H9 (cell line): Measurements from ENCODE around the gene ARSG. TPM values are rescaled to one million over a fixed set of nuclear protein-coding genes. Genes with fewer than 3 reads are reported as not detected.

Source experiments
- DNase-seq: peaks from one replicate; pipeline ENCODE4 v3.0.0-alpha.2; 2017
- H2AFZ ChIP-seq: one replicate; pipeline ENCODE4 v1.6.1; 2013; ENCODE audit warnings: mild to moderate bottlenecking, low read length, control low read depth, moderate library complexity
- H2AK5ac ChIP-seq: 2 replicates; pipeline ENCODE4 v1.6.1; 2013; ENCODE audit warnings: low read length, control low read depth, mixed read lengths; ENCODE audit not compliant: insufficient read length
- H2BK120ac ChIP-seq: one replicate; pipeline ENCODE4 v1.6.1; 2013; ENCODE audit warnings: low read depth, mild to moderate bottlenecking, low read length, control low read depth, inconsistent platforms; ENCODE audit not compliant: poor library complexity, severe bottlenecking
- H2BK12ac ChIP-seq: 2 replicates; pipeline ENCODE4 v1.6.1; 2013; ENCODE audit warnings: low read length, control low read depth, mixed read lengths, low read depth; ENCODE audit not compliant: insufficient read length
- H2BK15ac ChIP-seq: 2 replicates; pipeline ENCODE4 v1.6.1; 2013; ENCODE audit warnings: low read depth, low read length, control low read depth
- H2BK20ac ChIP-seq: one replicate; pipeline ENCODE4 v1.6.1; 2013; ENCODE audit warnings: low read depth, mild to moderate bottlenecking, low read length, control low read depth, inconsistent platforms; ENCODE audit not compliant: poor library complexity, severe bottlenecking
- H2BK5ac ChIP-seq: 2 replicates; pipeline ENCODE4 v1.6.1; 2013; ENCODE audit warnings: low read length, control low read depth, mixed read lengths; ENCODE audit not compliant: insufficient read length
- H3K14ac ChIP-seq: 2 replicates; pipeline ENCODE4 v1.6.1; 2013; ENCODE audit warnings: low read length, control low read depth; ENCODE audit not compliant: insufficient read depth
- H3K18ac ChIP-seq: 2 replicates; pipeline ENCODE4 v1.6.1; 2013; ENCODE audit warnings: low read depth, mild to moderate bottlenecking, mixed read lengths, low read length, control low read depth; ENCODE audit not compliant: insufficient read length
- H3K23ac ChIP-seq: 2 replicates; pipeline ENCODE4 v1.6.1; 2013; ENCODE audit warnings: low read length, control low read depth, mixed read lengths, low read depth; ENCODE audit not compliant: insufficient read length
- H3K23me2 ChIP-seq: 2 replicates; pipeline ENCODE4 v1.6.1; 2013; ENCODE audit warnings: low read depth, mild to moderate bottlenecking, mixed read lengths, low read length, control low read depth; ENCODE audit not compliant: insufficient read length, poor library complexity, severe bottlenecking
- H3K27ac ChIP-seq: 2 replicates; pipeline ENCODE4 v1.5.1; 2013; ENCODE audit warnings: low read length, control low read depth, mixed read lengths, low read depth; ENCODE audit not compliant: insufficient read length
- H3K27me3 ChIP-seq: 2 replicates; pipeline ENCODE4 v1.6.1; 2013; ENCODE audit warnings: low read length, control low read depth, inconsistent platforms; ENCODE audit not compliant: insufficient read depth
- H3K4ac ChIP-seq: 2 replicates; pipeline ENCODE4 v1.6.1; 2013; ENCODE audit warnings: low read depth, mild to moderate bottlenecking, control low read depth, inconsistent platforms, low read length, moderate library complexity
- H3K4me1 ChIP-seq: 2 replicates; pipeline ENCODE4 v1.6.1; 2013; ENCODE audit warnings: low read length, control low read depth, inconsistent platforms; ENCODE audit not compliant: insufficient read depth
- H3K4me2 ChIP-seq: 2 replicates; pipeline ENCODE4 v1.6.1; 2013; ENCODE audit warnings: low read length, control low read depth, mixed read lengths; ENCODE audit not compliant: insufficient read length, insufficient read depth
- H3K56ac ChIP-seq: 2 replicates; pipeline ENCODE4 v1.6.1; 2013; ENCODE audit warnings: low read depth, mild to moderate bottlenecking, mixed read lengths, low read length, control low read depth; ENCODE audit not compliant: insufficient read length
- H3K79me1 ChIP-seq: 2 replicates; pipeline ENCODE4 v1.6.1; 2013; ENCODE audit warnings: low read depth, mild to moderate bottlenecking, moderate library complexity, low read length, control low read depth, inconsistent platforms; ENCODE audit not compliant: insufficient read depth, poor library complexity, severe bottlenecking
- H3K79me2 ChIP-seq: 2 replicates; pipeline ENCODE4 v1.6.1; 2013; ENCODE audit warnings: low read length, control low read depth, inconsistent platforms; ENCODE audit not compliant: insufficient read depth
- H3K9ac ChIP-seq: 2 replicates; pipeline ENCODE4 v1.6.1; 2013; ENCODE audit warnings: low read length, control low read depth, mixed read lengths; ENCODE audit not compliant: insufficient read length; ENCODE audit errors: extremely low read depth
- H3K9me3 ChIP-seq: one replicate; pipeline ENCODE4 v1.6.1; 2013; ENCODE audit warnings: low read depth, low read length, inconsistent platforms; ENCODE audit not compliant: control insufficient read depth
- H3T11ph ChIP-seq: one replicate; pipeline ENCODE4 v1.6.1; 2013; ENCODE audit warnings: mild to moderate bottlenecking, low read length, control low read depth, inconsistent platforms
- H4K20me1 ChIP-seq: one replicate; pipeline ENCODE4 v1.6.1; 2013; ENCODE audit not compliant: control insufficient read depth, insufficient read length, insufficient read depth
- H4K5ac ChIP-seq: 2 replicates; pipeline ENCODE4 v1.6.1; 2013; ENCODE audit warnings: low read depth, mild to moderate bottlenecking, mixed read lengths, low read length, control low read depth; ENCODE audit not compliant: insufficient read length
- H4K8ac ChIP-seq: replicated peaks from 2 replicates; pipeline ENCODE4 v1.6.1; 2013; ENCODE audit warnings: low read length, control low read depth, mixed read lengths, low read depth; ENCODE audit not compliant: insufficient read length
- H4K91ac ChIP-seq: 2 replicates; pipeline ENCODE4 v1.6.1; 2013; ENCODE audit warnings: low read depth, mild to moderate bottlenecking, moderate library complexity, mixed read lengths, low read length, control low read depth; ENCODE audit not compliant: insufficient read length
- H3K27ac Mint-ChIP-seq, 3 experiments: 2 replicates in 2 of 3; 3 replicates in 1 of 3; pipeline ENCODE4 v1.8.0; 2020 to 2021; ENCODE audit warnings: mixed read lengths in 3 of 3, mild to moderate bottlenecking in 1 of 3, moderate library complexity in 1 of 3
- H3K27me3 Mint-ChIP-seq: 2 replicates; pipeline ENCODE4 v1.8.0; 2021; ENCODE audit warnings: low read depth, mild to moderate bottlenecking, moderate library complexity, mixed read lengths
- H3K36me3 Mint-ChIP-seq, 3 experiments: 2 replicates in 2 of 3; 3 replicates in 1 of 3; pipeline ENCODE4 v1.8.0; 2020 to 2021; ENCODE audit warnings: low read depth in 3 of 3, mixed read lengths in 3 of 3; ENCODE audit not compliant: insufficient read depth in 1 of 3
- H3K4me1 Mint-ChIP-seq, 2 experiments: 2 replicates each; pipeline ENCODE4 v1.8.0; 2020; ENCODE audit warnings: mixed read lengths in 2 of 2
- H3K4me3 Mint-ChIP-seq, 2 experiments: 2 replicates in 1 of 2; 3 replicates in 1 of 2; pipeline ENCODE4 v1.8.0; 2020 to 2021; ENCODE audit warnings: mild to moderate bottlenecking in 2 of 2, mixed read lengths in 2 of 2, moderate library complexity in 1 of 2
- H3K9me3 Mint-ChIP-seq, 2 experiments: 2 replicates in 1 of 2; 3 replicates in 1 of 2; pipeline ENCODE4 v1.8.0; 2020; ENCODE audit warnings: mild to moderate bottlenecking in 2 of 2, mixed read lengths in 2 of 2, moderate library complexity in 1 of 2
- CTCF ChIP-seq: fragments of 200-600 bp; sonication (generic); conservative IDR thresholded peaks from 3 replicates; pipeline ENCODE4 v1.8.0; 2021; ENCODE audit warnings: antibody characterized with exemption, mild to moderate bottlenecking
- whole genome bisulfite sequencing: extraction: QIAGEN DNeasy Blood & Tissue Kit; methylation state at CpG from one replicate; pipeline ENCODE4 v1.1.7; 2013; ENCODE audit warnings: missing lambda C conversion rate, low lambda C conversion rate, mixed read lengths; ENCODE audit not compliant: insufficient read length; ENCODE audit errors: extremely low coverage; 5-methylcytosine and 5-hydroxymethylcytosine counted together
- total RNA-seq: library from RNA; stranded (reverse); gene quantifications from 2 replicates; pipeline ENCODE4 v1.2.1, GENCODE V29; 2021

The ARSG gene
- total RNA-seq, 1 experiment from 2014 or later, result 3.6 TPM

GRCh38 chr17:68387435-68388218, 96.3 kb downstream of the ARSG start:
- H3K36me3 Mint-ChIP-seq, result no peaks in the 10 kb centered on the region
- no peak overlapping the region for H3K14ac ChIP-seq
- H3K79me1 ChIP-seq, result no peaks in the 10 kb centered on the region
- H4K8ac ChIP-seq, result no peak overlapping the region
- no peak overlapping the region for H3K4me2 ChIP-seq
- H3K27me3 ChIP-seq, result no peaks in the 10 kb centered on the region
- H3K18ac ChIP-seq, result no peak overlapping the region
- no peak overlapping the region for H2BK120ac ChIP-seq
- no peak overlapping the region for H2BK20ac ChIP-seq
- peaks cover 3 to 6% of the 10 kb centered on the region in 2 experiments; a peak in 3 of 4 replicates for H3K4me1 Mint-ChIP-seq
- H3T11ph ChIP-seq, result no peak overlapping the region
- no peaks in the 10 kb centered on the region for H4K20me1 ChIP-seq
- H2AFZ ChIP-seq, result no peak overlapping the region
- no peak overlapping the region for H2BK15ac ChIP-seq
- H3K27me3 Mint-ChIP-seq, result peaks cover 4% of the 10 kb centered on the region; the same call in 1 of the 2 replicates
- no CpG with 5 or more reads among the region's 6 CpGs for WGBS
- DNase-seq, result peak; percentile 22
- no peak overlapping the region for H3K27ac ChIP-seq
- H2AK5ac ChIP-seq, result no peak overlapping the region
- H3K23me2 ChIP-seq, result no peaks in the 10 kb centered on the region
- no peak overlapping the region for H2BK5ac ChIP-seq
- no peak overlapping the region for H3K9ac ChIP-seq
- H3K4me3 Mint-ChIP-seq, result no peak overlapping the region
- no peaks in the 10 kb centered on the region for H3K9me3 Mint-ChIP-seq
- no peak overlapping the region for H4K5ac ChIP-seq
- no peaks in the 10 kb centered on the region for H3K9me3 ChIP-seq
- H3K4me1 ChIP-seq, result no peaks in the 10 kb centered on the region
- peak overlapping the region in 1 of 3 experiments; percentile 37; a peak in 1 of 7 replicates for H3K27ac Mint-ChIP-seq
- H2BK12ac ChIP-seq, result no peak overlapping the region
- no peak for TF ChIP-seq CTCF
- no peak overlapping the region for H4K91ac ChIP-seq
- H3K23ac ChIP-seq, result no peak overlapping the region
- H3K79me2 ChIP-seq, result no peaks in the 10 kb centered on the region
- H3K56ac ChIP-seq, result no peak overlapping the region
- no peak overlapping the region for H3K4ac ChIP-seq
